ENCODE data around the gene UCHL3. TPM values are rescaled to one million over a fixed set of nuclear protein-coding genes. Genes with fewer than 3 reads are reported as not detected.
A peak's percentile ranks its signal among the peaks of the same experiment; 100 is the strongest.

Gene UCHL3
- total RNA-seq, 1 experiment from 2014 or later = 50.8 TPM

DNA sequence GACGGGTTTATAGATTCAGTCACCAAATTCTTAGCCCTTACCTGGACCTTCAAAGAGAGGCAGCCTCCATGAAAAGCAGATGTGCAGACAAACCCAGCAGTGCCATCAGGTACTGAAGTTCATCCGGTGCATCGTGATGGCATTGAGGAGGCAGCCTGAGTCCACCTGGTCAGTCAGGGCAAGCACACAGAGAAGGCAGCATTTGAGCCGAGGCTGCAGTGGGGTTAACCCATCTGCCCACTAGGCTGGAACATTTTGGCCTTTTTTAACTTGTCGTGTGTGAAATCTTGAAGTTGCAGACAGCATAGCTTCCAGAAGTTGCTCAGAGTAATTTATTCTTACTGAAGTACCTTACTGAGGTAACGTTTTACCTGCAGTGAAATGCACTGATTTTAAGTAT is 91.4 kb downstream of the UCHL3 start:
- Histone ChIP-seq H4K91ac (ENCODE audit: insufficient read length, low read depth, low read length) (peak overlapping the region; percentile 27), H2BK20ac (ENCODE audit: low read depth, low read length, poor library complexity, severe bottlenecking) (no peak overlapping the region), H3K23me2 (ENCODE audit: insufficient read length, low read depth, low read length, poor library complexity, severe bottlenecking) (peaks cover 12% of the 10 kb centered on the region), H2BK5ac (ENCODE audit: insufficient read length, low read length) (no peak overlapping the region), H3K27me3 (ENCODE audit: insufficient read depth, low read length) (no peaks in the 10 kb centered on the region; the same call in 1 of the 2 replicates), H2BK120ac (ENCODE audit: low read depth, low read length, poor library complexity, severe bottlenecking) (no peak overlapping the region), H3K23ac (ENCODE audit: insufficient read length, low read depth, low read length) (no peak overlapping the region), H3K9ac (ENCODE audit: extremely low read depth, insufficient read length, low read length) (peak overlapping the region; percentile 40), H3K4me2 (ENCODE audit: insufficient read depth, insufficient read length, low read length) (peak overlapping the region; percentile 8), H3K9me3 (ENCODE audit: control insufficient read depth, low read depth, low read length) (no peaks in the 10 kb centered on the region), H3K18ac (ENCODE audit: insufficient read length, low read depth, low read length) (no peak overlapping the region), H3K4me1 (ENCODE audit: insufficient read depth, low read length) (peaks cover 13% of the 10 kb centered on the region; the same call in 1 of the 2 replicates), H2AFZ (ENCODE audit: low read length) (no peak overlapping the region), H2AK5ac (ENCODE audit: insufficient read length, low read length) (no peak overlapping the region), H3T11ph (ENCODE audit: low read length) (no peak overlapping the region), H3K79me2 (ENCODE audit: insufficient read depth, low read length) (peaks cover 2% of the 10 kb centered on the region; the same call in 1 of the 2 replicates), H3K79me1 (ENCODE audit: insufficient read depth, low read depth, low read length, poor library complexity, severe bottlenecking) (no peaks in the 10 kb centered on the region), H4K5ac (ENCODE audit: insufficient read length, low read depth, low read length) (no peak overlapping the region), H4K8ac (replicated peaks; ENCODE audit: insufficient read length, low read depth, low read length) (no peak overlapping the region), H3K4ac (ENCODE audit: low read depth, low read length) (no peak overlapping the region), H2BK15ac (ENCODE audit: low read depth, low read length) (no peak overlapping the region), H3K56ac (ENCODE audit: insufficient read length, low read depth, low read length) (peak overlapping the region; percentile 65), H3K14ac (ENCODE audit: insufficient read depth, low read length) (no peak overlapping the region), H3K27ac (ENCODE audit: insufficient read length, low read depth, low read length) (no peak overlapping the region), H2BK12ac (ENCODE audit: insufficient read length, low read depth, low read length) (no peak overlapping the region), H4K20me1 (ENCODE audit: control insufficient read depth, insufficient read depth, insufficient read length) (no peaks in the 10 kb centered on the region)
- Mint-ChIP-seq H3K27me3 (ENCODE audit: low read depth) (peaks cover 18% of the 10 kb centered on the region), H3K4me1 (peaks cover 31 to 38% of the 10 kb centered on the region in 2 experiments), H3K9me3 (no peaks in the 10 kb centered on the region), H3K36me3 (ENCODE audit: insufficient read depth in 1 of 3, low read depth in 3 of 3) (peaks cover 0 to 7% (median 0%) of the 10 kb centered on the region in 3 experiments; a peak in 1 of 7 replicates), H3K4me3 (no peak overlapping the region), H3K27ac (no peak overlapping the region; a peak in 1 of 7 replicates)
- TF ChIP-seq, protein P1, sequence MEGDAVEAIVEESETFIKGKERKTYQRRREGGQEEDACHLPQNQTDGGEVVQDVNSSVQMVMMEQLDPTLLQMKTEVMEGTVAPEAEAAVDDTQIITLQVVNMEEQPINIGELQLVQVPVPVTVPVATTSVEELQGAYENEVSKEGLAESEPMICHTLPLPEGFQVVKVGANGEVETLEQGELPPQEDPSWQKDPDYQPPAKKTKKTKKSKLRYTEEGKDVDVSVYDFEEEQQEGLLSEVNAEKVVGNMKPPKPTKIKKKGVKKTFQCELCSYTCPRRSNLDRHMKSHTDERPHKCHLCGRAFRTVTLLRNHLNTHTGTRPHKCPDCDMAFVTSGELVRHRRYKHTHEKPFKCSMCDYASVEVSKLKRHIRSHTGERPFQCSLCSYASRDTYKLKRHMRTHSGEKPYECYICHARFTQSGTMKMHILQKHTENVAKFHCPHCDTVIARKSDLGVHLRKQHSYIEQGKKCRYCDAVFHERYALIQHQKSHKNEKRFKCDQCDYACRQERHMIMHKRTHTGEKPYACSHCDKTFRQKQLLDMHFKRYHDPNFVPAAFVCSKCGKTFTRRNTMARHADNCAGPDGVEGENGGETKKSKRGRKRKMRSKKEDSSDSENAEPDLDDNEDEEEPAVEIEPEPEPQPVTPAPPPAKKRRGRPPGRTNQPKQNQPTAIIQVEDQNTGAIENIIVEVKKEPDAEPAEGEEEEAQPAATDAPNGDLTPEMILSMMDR (conservative IDR thresholded peaks at IDR 0.05) = no peak
- DNase-seq = no peak
- WGBS (ENCODE audit: extremely low coverage, insufficient read length, low lambda C conversion rate) = no CpG with 5 or more reads among the region's 6 CpGs

Measured in H9 (cell line).